Peyer's patch (tissue), 4 donors: Measurements from ENCODE around the gene CACNA1I.

ENCODE experiments used
- CTCF ChIP-seq, 6 experiments: fragments of 450-650 bp in 4 of 6; fragments of 200-600 bp in 2 of 6; sonication (generic) in 1 of 6; IDR thresholded peaks; one replicate each; pipeline ENCODE4 v1.5.1; 2017 to 2019; ENCODE audit warnings: antibody characterized with exemption in 6 of 6, mild to moderate bottlenecking in 3 of 6, moderate library complexity in 1 of 6
- POLR2A ChIP-seq, 2 donors: fragments of 450-650 bp; IDR thresholded peaks; one replicate each; pipeline ENCODE4 v1.5.1; 2017; ENCODE audit warnings: antibody characterized with exemption in 2 of 2, mild to moderate bottlenecking in 2 of 2, moderate library complexity in 2 of 2

GRCh38 chr22:39666495-39666894, 95.9 kb downstream of the CACNA1I start:
- no peak for TF ChIP-seq CTCF (IDR thresholded peaks at IDR 0.05)
- no peak for TF ChIP-seq POLR2A (IDR thresholded peaks at IDR 0.05)
